Right forelimb (tissue), 1 donor: ENCODE data around the gene EPS8L2.
"Not testable (repeated sequence)": the region's sequence is repeated elsewhere in the genome, so short reads cannot be mapped to it uniquely, and the experiment has no call there.

Experiments
- DNase-seq: peaks from one replicate; pipeline ENCODE4 v3.0.0-alpha.2; 2018

EPS8L2 gene

DNA sequence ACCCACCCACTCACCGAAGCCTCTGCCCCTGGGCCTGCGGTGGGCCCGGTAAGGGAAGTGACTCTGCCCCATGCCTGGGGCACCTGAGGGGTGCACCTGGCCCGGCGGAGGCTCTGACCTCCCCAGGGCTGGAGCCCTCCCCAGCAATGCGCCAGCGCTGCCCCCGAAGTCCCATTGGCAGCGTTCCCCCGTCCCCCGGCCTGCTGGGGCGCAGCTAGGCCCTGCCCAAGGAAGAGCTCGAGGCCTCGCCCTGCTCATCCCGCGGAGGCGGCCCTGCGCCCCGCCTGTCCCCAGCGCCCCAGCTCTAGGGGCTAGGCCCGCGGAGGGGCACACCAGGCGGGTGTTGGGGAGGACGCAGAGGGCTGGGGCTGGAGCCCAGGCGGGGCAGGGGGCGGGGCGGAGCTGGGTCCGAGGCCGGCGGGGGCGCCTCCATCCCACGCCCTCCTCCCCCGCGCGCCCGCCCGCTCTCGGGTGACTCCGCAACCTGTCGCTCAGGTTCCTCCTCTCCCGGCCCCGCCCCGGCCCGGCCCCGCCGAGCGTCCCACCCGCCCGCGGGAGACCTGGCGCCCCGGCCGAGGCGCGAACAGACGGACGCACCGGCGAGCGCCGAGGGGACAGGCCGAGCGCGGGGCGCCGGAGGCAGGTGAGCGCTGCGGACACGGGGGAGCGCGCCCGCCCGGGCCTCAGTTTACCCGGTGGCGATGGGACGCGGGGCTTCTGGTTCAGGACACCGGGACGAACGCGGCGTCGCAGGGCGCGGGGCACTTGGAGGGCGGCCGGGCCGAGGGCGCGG lies at the start of gene EPS8L2:
Gene EPS8L2 (plus strand): TSS at position 586 of the 793 bp plus-strand sequence. CDS start 3,177 bp downstream, outside the sequence.
- DNase-seq, result no peak

DNA sequence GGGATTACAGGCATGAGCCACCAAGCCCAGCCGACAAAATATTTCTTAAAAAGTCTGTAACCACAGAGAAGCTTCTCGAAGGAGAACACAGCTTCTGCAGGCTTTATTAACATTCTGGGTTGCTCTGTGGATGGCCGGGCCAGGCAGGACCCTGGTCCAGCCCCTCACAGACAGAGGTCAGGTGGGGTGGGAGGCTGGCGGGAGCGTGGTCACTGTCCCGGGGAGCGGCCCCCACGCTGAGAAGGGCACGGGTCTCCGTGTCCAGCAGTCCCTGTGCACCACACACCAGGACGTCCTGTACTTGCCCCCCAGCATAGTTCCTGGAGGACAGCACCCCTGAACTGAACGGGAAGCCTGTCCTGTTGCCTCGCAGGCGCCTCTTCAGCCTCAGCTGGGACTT lies 49.6 kb upstream of the EPS8L2 start:
- no peak for DNase-seq

DNA sequence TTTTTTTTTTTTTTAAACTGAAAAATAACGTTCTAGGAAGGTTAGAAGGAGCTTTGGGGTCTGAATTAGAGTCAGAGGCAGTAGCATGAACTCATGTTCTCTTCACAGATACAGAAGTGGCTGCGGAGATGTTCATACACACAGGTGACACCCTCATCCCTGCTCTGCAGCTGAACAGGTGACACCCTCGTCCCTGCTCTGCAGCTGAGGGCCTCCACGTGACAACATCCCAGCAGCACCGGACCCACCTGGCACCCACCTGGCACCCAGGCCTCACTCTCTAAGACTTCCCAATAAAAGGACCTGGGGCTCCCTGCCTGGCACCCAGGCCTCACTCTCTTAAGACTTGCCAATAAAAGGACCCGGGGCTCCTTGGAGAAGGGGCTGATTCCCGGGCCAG lies 49.2 kb upstream of the EPS8L2 start:
- DNase-seq, result no peak

DNA sequence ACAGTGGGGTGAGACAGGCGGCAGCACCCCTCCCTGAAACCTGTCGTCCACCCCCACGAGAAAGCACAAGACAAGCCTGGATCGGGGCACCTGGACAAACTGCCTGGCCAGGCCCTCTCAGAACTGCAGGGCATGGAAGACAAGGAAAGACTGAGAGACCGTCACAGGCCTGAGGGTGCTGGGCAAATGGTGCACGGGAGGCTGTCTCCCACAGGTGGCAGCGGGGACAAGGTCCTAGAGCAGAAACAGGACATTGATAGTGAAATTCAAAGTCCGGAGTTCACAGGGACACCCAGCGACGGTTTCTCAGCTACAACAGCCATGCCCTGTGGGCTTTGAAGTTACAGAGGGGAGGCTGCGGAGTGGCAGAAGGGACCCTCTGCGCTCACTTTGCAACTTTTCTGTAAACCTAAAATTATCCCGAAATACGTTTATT lies 48.3 kb upstream of the EPS8L2 start:
- DNase-seq, result no peak

DNA sequence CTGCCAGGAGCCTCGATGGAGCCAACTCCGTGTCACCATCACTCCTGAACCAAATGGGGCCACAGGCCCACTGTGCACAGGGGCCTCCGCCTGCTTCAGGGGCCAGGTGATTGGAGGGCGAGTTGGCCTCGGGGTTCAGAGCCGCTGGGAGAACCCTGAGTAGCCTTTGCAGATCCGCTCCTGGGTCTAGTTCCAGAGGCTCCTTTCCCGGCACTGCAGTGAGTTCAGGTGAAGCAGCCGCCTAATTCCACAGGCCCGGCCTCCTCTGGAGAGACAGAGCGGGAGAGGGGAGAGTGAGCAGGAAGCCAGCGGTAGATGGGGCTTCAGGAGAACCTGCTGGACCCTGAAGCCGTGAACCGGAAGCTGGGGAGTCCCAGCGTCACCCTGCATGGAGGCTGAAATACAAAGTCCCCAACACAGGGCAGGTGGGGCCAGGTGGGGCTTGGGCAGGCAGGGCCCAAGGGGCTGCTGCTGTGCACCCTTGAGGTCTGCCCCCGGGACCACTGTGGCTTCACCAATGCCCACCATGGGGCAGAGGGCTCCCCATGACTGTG lies 46.4 kb upstream of the EPS8L2 start:
- DNase-seq, result no peak

DNA sequence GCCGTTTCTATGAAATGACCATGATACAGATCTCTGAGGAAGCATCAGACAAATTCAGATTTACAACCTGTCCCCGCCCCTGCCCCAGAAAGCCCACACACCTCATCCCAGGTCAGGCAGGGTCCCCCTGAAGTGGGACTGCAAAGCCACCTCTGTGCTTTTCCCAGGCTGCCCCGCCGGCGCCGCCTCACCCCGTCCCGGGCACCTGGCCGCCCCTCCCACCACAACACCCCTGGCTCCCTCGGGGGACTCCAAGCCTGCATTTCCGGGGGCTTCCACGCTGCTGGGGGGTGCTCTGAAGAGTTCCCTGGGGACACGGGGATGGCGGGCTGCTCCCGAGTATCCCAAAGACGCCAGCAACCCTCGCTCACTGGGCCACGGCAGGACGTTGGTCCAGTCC lies 45.8 kb upstream of the EPS8L2 start:
- DNase-seq, result no peak

DNA sequence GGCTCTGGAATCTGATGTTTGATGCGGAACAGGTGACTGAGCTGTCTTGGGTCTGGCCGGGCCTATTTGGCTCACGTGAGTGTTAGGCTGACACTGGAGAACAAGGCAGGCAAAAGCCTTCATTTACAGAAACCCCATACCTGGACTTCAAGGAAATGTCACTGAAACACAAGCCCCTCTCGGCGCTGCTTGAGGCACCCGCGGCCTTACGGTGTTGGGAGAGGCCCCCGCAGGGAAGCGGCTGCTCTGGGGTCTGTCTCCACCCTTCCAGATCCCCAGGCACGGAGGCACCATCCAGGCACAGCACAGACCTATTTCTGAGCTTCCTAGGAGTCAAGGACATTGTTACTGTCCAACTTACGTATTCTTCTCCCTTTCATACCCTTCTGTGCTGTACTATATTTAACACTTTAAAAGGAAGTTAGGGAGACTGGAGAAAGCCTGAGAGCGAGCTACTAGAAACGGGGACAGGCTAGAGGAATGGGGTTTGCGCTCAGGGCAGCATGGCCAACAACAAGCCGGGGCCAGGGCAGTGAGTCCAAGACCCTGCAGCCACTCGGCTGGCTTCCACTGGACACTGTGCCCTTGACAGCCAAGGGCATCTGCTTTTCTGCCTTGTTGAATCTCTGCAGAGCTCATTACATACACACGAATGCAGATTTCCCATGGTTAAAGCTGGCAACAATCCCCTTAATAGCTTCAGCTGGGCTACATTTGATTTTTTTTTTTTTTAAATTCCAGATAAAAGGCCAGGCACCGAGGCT lies 45.2 kb upstream of the EPS8L2 start:
- DNase-seq, result no peak

DNA sequence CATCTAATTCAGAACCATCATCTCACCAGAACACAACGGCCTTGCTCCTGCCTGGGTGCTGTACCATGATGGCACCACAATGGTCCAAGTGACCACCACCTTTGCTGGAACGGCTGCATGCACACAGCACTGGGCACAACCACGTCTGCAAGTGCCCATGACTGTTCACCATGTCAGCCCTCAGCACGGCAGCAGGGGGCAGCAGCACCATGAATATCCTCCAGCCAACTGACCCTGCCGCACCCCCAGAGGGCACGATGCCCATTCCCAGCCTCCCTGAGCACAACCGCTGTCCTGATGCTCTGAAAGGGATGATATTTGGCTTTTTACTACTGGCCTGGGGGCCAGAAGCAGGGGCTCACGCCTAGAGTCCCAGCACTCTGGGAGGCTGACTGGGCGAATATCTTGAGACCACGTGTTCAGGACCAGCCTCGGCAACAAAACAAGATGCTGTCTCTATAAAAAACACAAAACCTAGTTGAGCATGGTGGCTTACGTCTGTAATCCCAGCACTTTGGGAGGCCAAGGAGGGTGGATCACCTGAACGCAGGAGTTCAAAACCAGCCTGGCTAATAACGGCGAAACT lies 43.2 kb upstream of the EPS8L2 start:
- DNase-seq, result peak; percentile 73

DNA sequence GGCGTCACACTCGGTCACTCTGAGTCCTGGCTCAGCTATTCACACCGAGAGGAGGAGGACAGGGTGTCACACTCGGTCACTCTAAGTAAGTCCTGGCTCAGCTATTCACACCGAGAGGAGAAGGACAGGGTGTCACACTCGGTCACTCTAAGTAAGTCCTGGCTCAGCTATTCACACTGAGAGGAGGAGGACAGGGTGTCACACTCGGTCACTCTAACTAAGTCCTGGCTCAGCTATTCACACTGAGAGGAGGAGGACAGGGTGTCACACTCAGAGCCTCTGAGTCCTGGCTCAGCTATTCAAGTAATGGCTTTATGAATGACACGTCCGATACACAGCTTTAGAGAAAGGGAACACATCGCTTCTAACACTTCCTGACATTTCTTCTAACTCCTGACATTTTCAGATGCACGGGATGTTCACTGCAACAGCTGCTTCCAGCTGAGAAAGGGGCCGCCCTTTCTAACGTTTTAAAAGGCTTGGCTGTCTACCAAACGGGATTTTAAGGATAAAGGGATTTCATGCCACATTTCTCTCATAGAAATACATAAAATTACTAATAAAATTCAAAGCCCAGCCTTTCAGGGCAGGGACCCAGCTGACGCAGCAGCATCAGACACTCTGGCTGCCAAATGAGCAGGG lies 40.8 kb upstream of the EPS8L2 start:
- no peak for DNase-seq

DNA sequence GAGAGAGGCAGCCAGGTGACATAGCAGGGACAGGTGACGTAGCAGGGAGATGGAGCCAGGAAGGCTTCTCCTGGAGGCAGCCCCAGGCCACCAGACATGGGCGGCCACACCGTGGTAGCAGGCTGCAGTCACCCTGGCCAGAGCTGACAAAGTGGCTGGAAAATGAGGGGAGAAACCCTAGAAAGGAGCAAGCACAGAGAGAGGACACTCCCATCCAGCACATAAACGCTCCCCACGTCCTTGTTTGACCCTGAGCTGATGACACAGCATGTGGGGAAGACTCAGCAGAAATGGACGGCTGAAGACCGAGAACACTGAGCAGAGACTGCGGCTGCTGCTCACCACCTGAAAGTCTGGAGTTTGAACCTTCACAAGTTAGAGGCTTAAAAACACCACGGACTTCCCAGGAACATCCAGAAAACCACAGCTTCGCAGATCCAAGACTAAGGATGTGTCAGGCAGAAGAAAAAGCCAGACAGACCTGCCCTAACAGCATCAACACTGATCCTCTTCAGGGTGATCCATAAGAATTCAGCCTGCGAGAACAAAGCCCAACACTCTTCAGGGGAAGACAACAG lies 40.2 kb upstream of the EPS8L2 start:
- no peak for DNase-seq

DNA sequence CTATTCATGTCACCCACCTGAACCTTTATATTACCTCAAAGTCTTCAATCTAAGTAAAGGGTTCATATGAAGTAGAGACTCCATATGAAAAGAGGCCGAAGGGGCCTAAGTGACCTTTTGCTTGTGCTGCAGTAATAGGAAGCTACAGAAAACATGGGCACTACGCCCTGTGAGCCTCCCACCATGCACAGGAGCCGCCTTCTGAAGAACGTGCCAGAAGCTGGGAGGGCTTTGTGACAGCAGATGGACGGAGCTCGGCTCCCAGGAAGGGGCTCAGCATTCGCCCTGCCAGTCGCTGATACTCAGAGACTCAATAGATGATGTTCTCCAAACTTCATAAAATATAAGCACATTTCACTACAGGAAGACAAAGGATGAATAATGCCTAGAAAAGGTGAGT lies 32.2 kb upstream of the EPS8L2 start:
- DNase-seq, result no peak

DNA sequence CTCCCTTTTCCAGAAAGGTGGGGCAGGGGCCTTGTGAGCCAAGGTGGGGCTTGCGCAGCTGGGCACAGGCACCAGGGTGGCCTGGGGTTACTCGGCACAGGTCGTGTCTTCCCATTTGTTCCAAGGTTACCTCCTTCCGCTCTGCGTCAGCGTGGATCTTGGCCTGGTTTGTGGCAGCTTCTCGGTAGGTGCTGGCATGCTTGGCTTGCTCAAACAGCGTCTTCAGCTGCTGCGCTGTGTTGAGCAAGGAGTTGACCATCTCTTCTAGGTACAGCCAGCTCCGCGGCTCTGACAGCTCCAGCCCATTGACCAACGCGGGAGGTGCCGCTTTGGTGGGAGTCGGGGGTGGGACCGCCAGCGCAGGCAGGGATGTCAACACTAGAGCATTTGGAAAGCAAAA lies 31.6 kb upstream of the EPS8L2 start:
- DNase-seq, result no peak

DNA sequence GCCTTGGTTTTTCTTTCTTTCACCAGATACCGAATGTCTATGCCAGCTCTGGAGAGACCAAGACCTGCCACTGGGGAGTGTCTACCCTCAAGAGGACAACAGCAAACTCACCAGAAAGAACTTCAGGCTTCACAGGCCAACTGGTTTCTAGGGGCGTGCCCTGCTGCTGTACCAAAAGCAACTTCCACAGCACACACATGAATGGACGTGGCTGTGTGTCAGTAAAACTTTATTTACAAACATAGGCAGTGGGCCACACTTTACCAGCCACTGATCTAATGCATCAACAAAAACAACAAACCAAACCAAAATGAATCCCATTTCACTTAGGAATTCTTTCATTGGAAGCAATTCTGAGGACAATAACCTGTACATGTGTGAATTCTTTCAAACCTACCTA lies 27.7 kb upstream of the EPS8L2 start:
- no peak for DNase-seq

DNA sequence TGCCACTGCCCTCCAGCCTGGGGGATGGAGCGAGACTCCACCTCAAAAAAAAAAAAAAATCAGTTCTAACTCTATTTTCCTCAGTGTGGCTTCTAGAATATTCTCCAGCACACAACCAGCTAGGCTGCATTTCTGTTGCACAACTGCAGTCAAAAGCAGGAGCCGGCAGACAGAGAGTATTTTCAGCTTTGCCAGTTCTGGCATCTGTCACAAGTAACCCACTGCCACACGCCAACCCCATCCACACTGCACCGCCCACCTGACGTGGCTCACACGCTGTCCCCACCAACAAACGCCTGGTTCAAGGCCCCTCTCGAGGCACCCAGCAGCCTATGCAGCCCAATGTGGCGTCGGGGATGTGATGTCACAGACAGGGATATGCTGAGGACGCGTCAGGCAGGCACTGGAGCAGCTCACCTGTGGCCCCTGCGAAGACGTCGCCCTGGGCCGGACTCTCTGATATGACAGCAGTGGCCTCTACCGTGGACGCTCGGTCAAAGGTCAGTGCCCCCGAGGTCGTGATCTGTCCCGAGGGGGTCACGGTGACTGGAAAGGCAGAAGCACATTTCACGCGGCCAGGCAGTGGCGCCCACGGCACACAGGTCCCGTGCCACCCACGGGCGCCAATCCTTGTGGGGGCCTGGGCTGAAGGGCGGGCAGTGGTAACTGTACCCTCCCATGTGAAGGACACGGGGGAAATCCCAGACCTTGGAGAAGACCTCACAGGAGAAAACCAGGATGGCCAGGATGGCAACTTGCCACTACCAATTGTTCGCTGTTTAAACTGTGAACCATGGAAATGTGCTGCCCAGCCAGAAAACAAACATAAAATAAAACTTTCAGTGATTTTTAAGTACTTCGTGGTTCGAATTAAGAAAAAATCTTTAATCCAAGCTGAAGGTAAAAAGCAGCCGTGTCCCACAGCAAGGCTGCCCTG lies 26.5 kb upstream of the EPS8L2 start:
- DNase-seq, result no peak

DNA sequence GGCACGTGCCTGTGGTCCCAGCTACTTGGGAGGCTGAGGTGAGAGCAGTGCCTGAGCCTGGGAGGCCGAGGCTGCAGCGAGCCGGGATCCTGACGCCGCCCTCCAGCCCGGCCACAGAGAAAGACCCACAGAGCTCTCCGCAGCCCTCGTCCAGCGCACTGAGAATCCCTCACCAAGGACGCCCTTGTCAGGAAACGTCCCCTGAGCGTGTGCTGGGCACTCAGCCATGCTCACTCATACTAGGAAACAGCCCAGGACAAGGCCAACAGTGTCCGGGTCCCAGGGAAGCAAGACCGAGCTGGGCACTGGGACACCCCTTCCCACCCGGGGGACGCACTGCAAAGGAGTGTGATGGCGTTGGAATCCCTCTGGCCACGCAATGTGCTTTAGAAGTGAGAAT lies 25.6 kb upstream of the EPS8L2 start:
- no peak for DNase-seq

DNA sequence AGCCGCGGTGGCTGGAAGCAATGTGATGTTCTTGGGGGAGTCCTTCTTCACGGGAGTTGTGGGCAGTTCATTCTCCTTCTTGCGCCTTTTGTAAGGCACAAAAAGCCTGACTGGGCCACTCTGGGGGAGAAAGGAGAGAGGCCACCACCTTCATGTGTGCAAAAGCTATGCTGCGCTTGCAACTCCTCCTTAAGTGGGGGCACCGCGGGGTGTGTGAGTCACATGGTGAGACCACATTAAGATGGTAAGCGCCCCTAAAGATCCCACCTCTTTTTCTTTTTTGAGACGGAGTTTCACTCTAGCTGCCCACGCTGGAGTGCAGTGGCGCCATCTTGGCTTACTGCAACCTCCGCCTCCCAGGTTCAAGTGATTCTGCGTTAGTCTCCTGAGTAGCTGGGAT lies 25.1 kb upstream of the EPS8L2 start:
- no peak for DNase-seq

DNA sequence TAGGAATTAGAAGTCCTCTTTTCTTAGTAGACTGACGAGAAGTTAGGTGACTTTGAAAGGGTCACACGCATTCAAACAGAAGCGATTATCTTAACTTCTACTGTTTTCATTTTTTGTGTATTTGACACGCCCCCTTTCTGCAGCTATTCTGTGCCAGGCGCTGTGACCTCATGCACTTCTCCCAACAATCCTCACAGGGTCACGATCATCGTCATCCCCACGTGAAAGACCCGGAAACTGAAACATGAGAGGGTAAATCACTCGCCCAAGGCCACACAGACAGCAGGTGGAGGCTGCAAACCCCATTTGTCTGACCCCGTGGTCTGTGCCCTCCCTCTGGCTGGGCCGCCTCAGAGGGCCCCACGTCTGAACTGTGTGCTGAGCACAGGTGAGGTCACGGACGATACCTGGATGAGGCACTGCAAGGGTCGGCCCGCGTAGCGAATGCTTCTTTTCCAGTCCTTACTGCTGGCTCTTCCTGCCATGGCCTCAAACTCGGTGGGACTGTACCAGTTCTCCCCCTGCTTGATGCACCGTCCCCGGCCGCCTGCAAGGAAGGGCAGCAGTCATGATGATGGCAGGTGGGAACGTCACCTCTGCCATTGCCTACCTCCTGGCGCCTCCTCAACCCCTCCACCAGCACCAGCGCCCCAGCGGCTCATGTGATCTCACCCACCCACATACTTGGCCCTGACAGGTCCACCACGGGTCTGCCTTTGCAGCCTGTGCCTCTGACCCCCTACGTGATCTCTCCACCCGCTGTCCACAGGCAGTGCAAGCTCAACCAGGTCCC lies 19.4 kb upstream of the EPS8L2 start:
- no peak for DNase-seq

DNA sequence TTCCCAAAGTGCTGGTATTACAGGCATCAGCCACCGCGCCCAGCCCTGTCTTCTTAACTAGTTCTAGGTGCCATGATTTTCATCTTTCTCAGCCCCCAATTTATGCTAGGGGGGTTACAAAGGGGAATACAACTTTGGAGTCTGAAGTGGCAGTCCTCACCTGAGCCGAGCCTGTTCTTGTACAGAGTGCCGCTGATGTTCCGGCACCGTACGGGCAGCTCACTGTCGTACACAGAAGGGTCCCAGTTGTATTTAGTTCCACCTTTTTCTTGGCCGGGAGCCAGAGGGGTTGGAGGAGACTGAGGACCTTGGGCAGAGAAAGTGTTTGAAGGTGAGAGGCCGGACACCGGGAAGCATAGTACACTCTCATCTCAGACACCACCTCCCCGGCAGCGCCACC lies 18.3 kb upstream of the EPS8L2 start:
- DNase-seq, result no peak

DNA sequence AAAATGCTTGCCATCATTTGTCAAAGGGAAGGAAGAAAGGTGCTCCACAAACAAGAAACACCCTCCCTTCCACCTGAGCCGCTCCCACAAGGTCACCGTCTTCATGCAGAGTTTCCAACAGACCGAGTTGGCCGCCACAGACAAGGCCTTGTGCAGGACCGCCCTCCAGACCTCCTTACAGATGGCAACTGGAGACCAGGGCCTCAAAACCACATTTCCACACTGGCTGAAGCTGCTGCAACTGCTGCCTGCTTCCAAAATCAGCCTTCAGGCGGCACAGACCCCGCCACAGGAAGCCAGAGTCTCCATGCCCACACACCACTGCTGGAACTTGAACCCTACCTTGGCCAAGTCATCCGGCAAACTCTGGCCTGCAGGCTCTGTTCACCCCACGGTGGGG lies 17.4 kb upstream of the EPS8L2 start:
- no peak for DNase-seq

DNA sequence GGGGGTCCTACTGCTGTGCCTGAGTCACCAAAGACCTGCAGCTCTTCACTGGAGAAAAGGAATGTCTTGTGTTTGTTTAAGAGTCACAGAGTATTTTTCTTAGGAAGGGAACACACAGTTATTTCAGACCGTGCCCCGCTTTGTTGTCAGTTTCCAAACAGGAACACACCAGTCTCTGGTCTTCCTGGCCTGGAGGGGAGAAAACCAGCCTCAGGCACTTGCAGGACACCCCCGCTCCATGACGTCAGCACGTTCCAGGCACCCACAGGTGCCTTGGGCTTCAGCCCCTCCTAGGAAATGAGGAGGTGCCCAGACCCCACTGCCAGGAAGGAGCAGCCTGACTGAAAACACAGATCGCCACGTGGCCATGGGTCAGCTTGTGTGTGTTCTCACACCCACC lies 16.4 kb upstream of the EPS8L2 start:
- no peak for DNase-seq

DNA sequence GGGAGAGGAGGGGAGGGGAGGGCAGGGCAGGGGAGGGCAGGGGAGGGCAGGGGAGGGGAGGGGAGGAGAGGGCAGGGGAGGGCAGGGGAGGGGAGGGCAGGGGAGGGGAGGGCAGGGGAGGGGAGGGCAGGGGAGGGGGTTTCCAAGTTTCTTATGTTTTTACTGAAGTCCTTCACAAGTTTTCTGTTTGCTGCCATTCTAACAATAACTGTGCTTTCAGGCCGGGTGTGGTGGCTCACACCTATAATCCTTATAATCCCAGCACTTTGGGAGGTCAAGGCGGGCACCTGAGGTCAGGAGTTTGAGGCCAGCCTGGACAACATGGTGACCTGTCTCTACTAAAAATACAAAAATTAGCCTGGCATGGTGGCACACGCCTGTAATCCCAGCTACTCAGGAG lies 15.8 kb upstream of the EPS8L2 start:
- not testable (repeated sequence) for DNase-seq
